Measurements from ENCODE around the gene GPR25. TPM values are rescaled to one million over a fixed set of nuclear protein-coding genes. Genes with fewer than 3 reads are reported as not detected.

GPR25 gene
- total RNA-seq, 4 donors from 2014 or later = not detected

- Histone ChIP-seq H3K4me3 (no peak overlapping the region), H3K4me1 (no peaks in the 10 kb centered on the region), H3K9me3 (no peaks in the 10 kb centered on the region), H3K27ac (replicated peaks in 1 of 4) (no peak overlapping the region), H3K27me3 (no peaks in the 10 kb centered on the region), H3K36me3 (peaks cover 12 to 87% (median 66%) of the 10 kb centered on the region in 4 donors)
- no peak for TF ChIP-seq POLR2A (IDR thresholded peaks at IDR 0.05; ENCODE audit: low read depth)
- no peak for TF ChIP-seq POLR2AphosphoS5 (IDR thresholded peaks at IDR 0.05)
- no peak for TF ChIP-seq CTCF (IDR thresholded peaks at IDR 0.05)
- intact Hi-C loops (cut with DNase I) = no loop called here
- WGBS = 89% methylated on average over 6 of the region's 6 CpGs
- DNase-seq (ENCODE audit: extremely low spot score) = no peak
These were observed 23.4 kb upstream of the GPR25 start for GRCh38 chr1:200849430-200849829.

- H3K27ac ChIP-seq (replicated peaks in 1 of 4) = no peak overlapping the region
- no peak for DNase-seq (ENCODE audit: extremely low spot score)
- H3K9me3 ChIP-seq = no peaks in the 10 kb centered on the region
- TF ChIP-seq CTCF (IDR thresholded peaks at IDR 0.05) (no peak), POLR2A (IDR thresholded peaks at IDR 0.05; ENCODE audit: low read depth) (no peak), POLR2AphosphoS5 (IDR thresholded peaks at IDR 0.05) (no peak), EP300 (IDR thresholded peaks at IDR 0.05) (no peak)
- no peaks in the 10 kb centered on the region for H3K4me1 ChIP-seq
- no peak overlapping the region for H3K4me3 ChIP-seq
- no peaks in the 10 kb centered on the region for H3K27me3 ChIP-seq
- H3K36me3 ChIP-seq = peaks cover 12 to 91% (median 69%) of the 10 kb centered on the region in 4 donors
- intact Hi-C loops (cut with DNase I) = no loop called here
These were observed 22.2 kb upstream of the GPR25 start for GRCh38 chr1:200850554-200850953.

DNA sequence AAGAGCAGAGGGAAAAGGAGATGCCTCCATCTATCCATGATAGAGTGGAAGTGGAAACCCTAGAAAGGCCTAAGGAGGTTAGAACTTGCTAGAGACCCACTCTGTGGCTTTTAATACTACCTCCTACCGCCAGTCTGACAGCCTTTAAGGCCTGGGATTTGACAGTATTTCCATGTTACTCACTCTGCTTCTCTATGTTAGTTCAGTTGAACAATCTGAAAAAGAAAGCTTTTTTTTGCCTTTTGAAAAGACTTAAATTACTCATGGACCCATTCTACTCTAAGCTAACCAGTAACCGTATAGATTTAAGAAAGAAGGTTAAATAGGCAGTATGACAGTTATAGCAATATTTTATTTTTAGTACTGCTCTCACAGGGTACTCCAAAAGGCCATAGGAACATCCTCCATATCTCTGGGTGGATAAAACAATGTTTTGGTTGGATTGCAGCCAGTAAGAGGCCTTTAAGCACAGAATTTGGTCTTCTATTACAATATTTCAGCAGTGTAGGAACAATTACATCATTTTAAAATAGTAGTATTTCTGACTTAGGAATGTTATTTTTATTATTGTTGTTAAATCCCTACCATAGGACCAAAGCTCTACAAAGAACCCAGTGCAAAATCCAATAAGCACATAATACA, 15.9 kb upstream of the GPR25 start:
- DNase-seq (ENCODE audit: extremely low spot score) = no peak
- H3K27ac ChIP-seq (replicated peaks in 1 of 4) = no peak overlapping the region
- no peaks in the 10 kb centered on the region for H3K9me3 ChIP-seq
- H3K36me3 ChIP-seq = peaks cover 10 to 73% (median 45%) of the 10 kb centered on the region in 4 donors
- intact Hi-C loops (cut with DNase I) = no loop called here
- no peaks in the 10 kb centered on the region for H3K27me3 ChIP-seq
- no peak overlapping the region for H3K4me3 ChIP-seq
- 72% methylated on average over 2 of the region's 2 CpGs for WGBS
- no peak for TF ChIP-seq CTCF (IDR thresholded peaks at IDR 0.05)
- no peak for TF ChIP-seq POLR2A (IDR thresholded peaks at IDR 0.05; ENCODE audit: low read depth)
- TF ChIP-seq EP300 (IDR thresholded peaks at IDR 0.05) = no peak
- TF ChIP-seq POLR2AphosphoS5 (IDR thresholded peaks at IDR 0.05) = no peak
- H3K4me1 ChIP-seq = peaks cover 0 to 3% (median 0%) of the 10 kb centered on the region in 4 donors

- DNase-seq (ENCODE audit: extremely low spot score) = no peak
- Histone ChIP-seq H3K36me3 (peaks cover 10 to 69% (median 46%) of the 10 kb centered on the region in 4 donors), H3K27me3 (no peaks in the 10 kb centered on the region), H3K27ac (replicated peaks in 1 of 4) (no peak overlapping the region), H3K4me1 (peaks cover 0 to 3% (median 0%) of the 10 kb centered on the region in 4 donors), H3K4me3 (no peak overlapping the region), H3K9me3 (no peaks in the 10 kb centered on the region)
- intact Hi-C loops (cut with DNase I) = no loop called here
- no peak for TF ChIP-seq POLR2AphosphoS5 (IDR thresholded peaks at IDR 0.05)
- TF ChIP-seq CTCF (IDR thresholded peaks at IDR 0.05) = no peak
- no peak for TF ChIP-seq POLR2A (IDR thresholded peaks at IDR 0.05; ENCODE audit: low read depth)
- TF ChIP-seq EP300 (IDR thresholded peaks at IDR 0.05) = no peak
- WGBS = 89% methylated on average over 1 of the region's 1 CpG
These were observed 15.0 kb upstream of the GPR25 start for GRCh38 chr1:200857804-200858203.

Data from esophagus muscularis mucosa (tissue), 4 donors.